Esophagus squamous epithelium (tissue), 4 donors: ENCODE measurements around the gene SCGB2B2.

Experiments
- POLR2A ChIP-seq, 4 donors: fragments of 450-650 bp; IDR thresholded peaks; one replicate each; pipeline ENCODE4 v1.6.1; 2017; ENCODE audit warnings: antibody characterized with exemption in 4 of 4, mild to moderate bottlenecking in 4 of 4, moderate library complexity in 3 of 4
- TF ChIP-seq, protein P1 (sequence below), 6 experiments: fragments of 450-650 bp in 4 of 6; fragments of 200-600 bp in 2 of 6; sonication (generic) in 2 of 6; IDR thresholded peaks; one replicate each; pipeline ENCODE4 v1.5.1; 2016 to 2019; ENCODE audit warnings: antibody characterized with exemption in 6 of 6, mild to moderate bottlenecking in 4 of 6, moderate library complexity in 4 of 6

DNA sequence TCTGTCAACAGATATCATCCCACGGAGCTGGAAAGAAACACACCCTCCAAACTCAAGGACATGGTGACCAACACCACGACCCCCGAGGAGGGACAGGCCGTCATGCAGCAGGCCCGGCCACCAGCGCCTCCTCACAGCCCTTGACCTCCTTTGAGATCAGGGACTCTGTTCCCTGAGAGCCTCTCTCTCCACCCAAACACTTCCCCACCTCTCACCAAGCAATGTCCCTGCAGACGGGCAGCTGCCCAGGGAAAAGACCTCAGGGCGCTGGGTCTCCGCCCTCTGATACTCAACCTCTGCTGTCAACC, 10.0 kb downstream of the SCGB2B2 start:
- TF ChIP-seq, protein P1, sequence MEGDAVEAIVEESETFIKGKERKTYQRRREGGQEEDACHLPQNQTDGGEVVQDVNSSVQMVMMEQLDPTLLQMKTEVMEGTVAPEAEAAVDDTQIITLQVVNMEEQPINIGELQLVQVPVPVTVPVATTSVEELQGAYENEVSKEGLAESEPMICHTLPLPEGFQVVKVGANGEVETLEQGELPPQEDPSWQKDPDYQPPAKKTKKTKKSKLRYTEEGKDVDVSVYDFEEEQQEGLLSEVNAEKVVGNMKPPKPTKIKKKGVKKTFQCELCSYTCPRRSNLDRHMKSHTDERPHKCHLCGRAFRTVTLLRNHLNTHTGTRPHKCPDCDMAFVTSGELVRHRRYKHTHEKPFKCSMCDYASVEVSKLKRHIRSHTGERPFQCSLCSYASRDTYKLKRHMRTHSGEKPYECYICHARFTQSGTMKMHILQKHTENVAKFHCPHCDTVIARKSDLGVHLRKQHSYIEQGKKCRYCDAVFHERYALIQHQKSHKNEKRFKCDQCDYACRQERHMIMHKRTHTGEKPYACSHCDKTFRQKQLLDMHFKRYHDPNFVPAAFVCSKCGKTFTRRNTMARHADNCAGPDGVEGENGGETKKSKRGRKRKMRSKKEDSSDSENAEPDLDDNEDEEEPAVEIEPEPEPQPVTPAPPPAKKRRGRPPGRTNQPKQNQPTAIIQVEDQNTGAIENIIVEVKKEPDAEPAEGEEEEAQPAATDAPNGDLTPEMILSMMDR (IDR thresholded peaks at IDR 0.05) = no peak
- TF ChIP-seq POLR2A (IDR thresholded peaks at IDR 0.05) = no peak
